Right cardiac atrium (tissue), 5 donors: ENCODE data around the gene TGFA. TPM values are rescaled to one million over a fixed set of nuclear protein-coding genes. Genes with fewer than 3 reads are reported as not detected.
"Not testable (repeated sequence)": the region's sequence is repeated elsewhere in the genome, so short reads cannot be mapped to it uniquely, and the experiment has no call there.

Experiments
- ATAC-seq, 2 donors: fragments of 200-7000 bp; cut with Tn5 transposase; one replicate each; pipeline versions ENCODE4 v1.8.0 to v1.9.1; 2020; ENCODE audit warnings: moderate library complexity in 2 of 2, mild to moderate bottlenecking in 1 of 2
- DNase-seq, 3 donors: peaks; one replicate each; pipeline ENCODE4 v3.0.0-alpha.2; 2020
- H3K27ac ChIP-seq: one replicate; pipeline ENCODE4 v1.5.1; 2013; ENCODE audit warnings: mild to moderate bottlenecking, low read length, control low read depth, moderate library complexity
- H3K27me3 ChIP-seq: one replicate; pipeline ENCODE4 v1.6.1; 2013; ENCODE audit not compliant: control insufficient read depth, insufficient read depth
- H3K4me1 ChIP-seq: one replicate; pipeline ENCODE4 v1.6.1; 2013; ENCODE audit warnings: low read length; ENCODE audit not compliant: control insufficient read depth, insufficient read depth
- H3K4me3 ChIP-seq: one replicate; pipeline ENCODE4 v1.5.1; 2013; ENCODE audit warnings: low read length, control low read depth
- H3K9me3 ChIP-seq: one replicate; pipeline ENCODE4 v1.6.1; 2013; ENCODE audit warnings: low read length; ENCODE audit not compliant: control insufficient read depth
- WGBS: extraction: QIAGEN DNeasy Blood & Tissue Kit; methylation state at CpG from one replicate; pipeline ENCODE4 v1.1.7; 2013; 5-methylcytosine and 5-hydroxymethylcytosine counted together
- intact Hi-C, 4 donors: fragments of 100-400 bp; cut with DNase I; formaldehyde crosslinking; loops; one replicate each; pipeline versions ENCODE4 v1.11.0 to v1.14.0; 2022 to 2023
- polyA plus RNA-seq: library from polyadenylated mRNA; stranded (reverse); fragments of 200-250 nt; gene quantifications from one replicate; pipeline ENCODE4 v1.2.3, GENCODE V29; 2013
- total RNA-seq, 4 donors: library from RNA; stranded (reverse); fragmentation: NEBNext Ultra II Directional; extraction: Animal tissue kit (Norgen Biotek cat#: 25700); gene quantifications; one replicate each; pipeline ENCODE4 v1.2.1, GENCODE V29; 2021
- donor health status: healthy with polysubstance abuse.
- donor health status: DM: no; HTN: yes; CAD: no.
- donor health status: DM: no; HTN: no; CAD: no.
- donor health status: DM: no; HTN: yes; CAD: no; lungs with severe emphysema.
- donor health status: DM: yes; HTN: yes; CAD: no.

TGFA gene
- total and polyA plus RNA-seq, 5 donors: 0.47 to 0.96 (median 0.59) TPM

GRCh38 chr2:70472221-70472890 is 81.3 kb downstream of the TGFA start:
- Histone ChIP-seq H3K4me1 (peaks cover 4% of the 10 kb centered on the region), H3K4me3 (no peak overlapping the region), H3K9me3 (no peaks in the 10 kb centered on the region), H3K27me3 (no peaks in the 10 kb centered on the region), H3K27ac (no peak overlapping the region)
- intact Hi-C loops: no loop called here
- no peak for ATAC-seq
- DNase-seq: no peak
- WGBS: 57% methylated on average over 9 of the region's 9 CpGs

GRCh38 chr2:70471129-70471528 is 82.5 kb downstream of the TGFA start:
- Histone ChIP-seq H3K4me3 (no peak overlapping the region), H3K27me3 (no peaks in the 10 kb centered on the region), H3K9me3 (no peaks in the 10 kb centered on the region), H3K4me1 (peaks cover 4% of the 10 kb centered on the region), H3K27ac (no peak overlapping the region)
- DNase-seq (no peak), ATAC-seq (peak; percentile 82)
- intact Hi-C loops: no loop called here
- 72% methylated on average over 7 of the region's 7 CpGs for WGBS

- H3K4me3 ChIP-seq: no peak overlapping the region
- no peak overlapping the region for H3K27ac ChIP-seq
- intact Hi-C loops: no loop called here
- peaks cover 4% of the 10 kb centered on the region for H3K4me1 ChIP-seq
- WGBS: 33% methylated on average over 7 of the region's 7 CpGs
- DNase-seq: no peak
- no peak for ATAC-seq
- H3K9me3 ChIP-seq: no peaks in the 10 kb centered on the region
- H3K27me3 ChIP-seq: no peaks in the 10 kb centered on the region
Observed at GRCh38 chr2:70469961-70470360, 83.7 kb downstream of the TGFA start.

GRCh38 chr2:70469435-70469834 is 84.2 kb downstream of the TGFA start:
- H3K27me3 ChIP-seq: no peaks in the 10 kb centered on the region
- H3K9me3 ChIP-seq: no peaks in the 10 kb centered on the region
- no peak overlapping the region for H3K27ac ChIP-seq
- 90% methylated on average over 7 of the region's 7 CpGs for WGBS
- ATAC-seq (no peak), DNase-seq (no peak)
- intact Hi-C loops: no loop called here
- no peak overlapping the region for H3K4me3 ChIP-seq
- H3K4me1 ChIP-seq: peaks cover 4% of the 10 kb centered on the region

- DNase-seq (no peak), ATAC-seq (no peak)
- H3K4me1 ChIP-seq: peaks cover 4% of the 10 kb centered on the region
- intact Hi-C loops: no loop called here
- H3K9me3 ChIP-seq: no peaks in the 10 kb centered on the region
- 61% methylated on average over 1 of the region's 1 CpG for WGBS
- H3K27ac ChIP-seq: no peak overlapping the region
- no peaks in the 10 kb centered on the region for H3K27me3 ChIP-seq
- H3K4me3 ChIP-seq: no peak overlapping the region
Observed at GRCh38 chr2:70468878-70469277, 84.7 kb downstream of the TGFA start.

GRCh38 chr2:70467831-70468779 is 85.5 kb downstream of the TGFA start:
- H3K27me3 ChIP-seq: no peaks in the 10 kb centered on the region
- 61% methylated on average over 10 of the region's 10 CpGs for WGBS
- H3K27ac ChIP-seq: no peak overlapping the region
- DNase-seq (no peak), ATAC-seq (no peak)
- intact Hi-C loops: no loop called here
- H3K4me1 ChIP-seq: peaks cover 4% of the 10 kb centered on the region
- H3K4me3 ChIP-seq: no peak overlapping the region
- no peaks in the 10 kb centered on the region for H3K9me3 ChIP-seq

- no peaks in the 10 kb centered on the region for H3K9me3 ChIP-seq
- H3K27me3 ChIP-seq: no peaks in the 10 kb centered on the region
- intact Hi-C loops: no loop called here
- no peak overlapping the region for H3K27ac ChIP-seq
- no peak for DNase-seq
- H3K4me3 ChIP-seq: no peak overlapping the region
- 43% methylated on average over 3 of the region's 3 CpGs for WGBS
- ATAC-seq: no peak
- H3K4me1 ChIP-seq: peaks cover 4% of the 10 kb centered on the region
Observed at GRCh38 chr2:70467237-70467636, 86.4 kb downstream of the TGFA start.

- intact Hi-C loops, H3K27me3 ChIP-seq, H3K4me3 ChIP-seq, H3K9me3 ChIP-seq, H3K27ac ChIP-seq, DNase-seq, H3K4me1 ChIP-seq, ATAC-seq: not testable (repeated sequence)
- 88% methylated on average over 4 of the region's 4 CpGs for WGBS
Observed at GRCh38 chr2:70466647-70467046, 87.0 kb downstream of the TGFA start.

GRCh38 chr2:70463997-70464396 is 89.6 kb downstream of the TGFA start:
- ATAC-seq (no peak), DNase-seq (no peak)
- H3K27ac ChIP-seq: no peak overlapping the region
- 67% methylated on average over 4 of the region's 4 CpGs for WGBS
- H3K4me3 ChIP-seq: no peak overlapping the region
- H3K27me3 ChIP-seq: no peaks in the 10 kb centered on the region
- no peaks in the 10 kb centered on the region for H3K9me3 ChIP-seq
- intact Hi-C loops: no loop called here
- peaks cover 4% of the 10 kb centered on the region for H3K4me1 ChIP-seq

- DNase-seq (no peak), ATAC-seq (no peak)
- intact Hi-C loops: no loop called here
- H3K4me3 ChIP-seq: no peak overlapping the region
- peaks cover 4% of the 10 kb centered on the region for H3K4me1 ChIP-seq
- H3K27ac ChIP-seq: no peak overlapping the region
- H3K9me3 ChIP-seq: no peaks in the 10 kb centered on the region
- H3K27me3 ChIP-seq: no peaks in the 10 kb centered on the region
- 76% methylated on average over 3 of the region's 3 CpGs for WGBS
Observed at GRCh38 chr2:70463581-70463980, 90.0 kb downstream of the TGFA start.
